Measurements from ENCODE around the gene ACOX3. TPM values are rescaled to one million over a fixed set of nuclear protein-coding genes. Genes with fewer than 3 reads are reported as not detected.
"Not testable (repeated sequence)": the region's sequence is repeated elsewhere in the genome, so short reads cannot be mapped to it uniquely, and the experiment has no call there.

ACOX3 gene
- total RNA-seq, 4 donors from 2014 or later, result 19.0 to 32.9 (median 22.1) TPM

GRCh38 chr4:8409264-8410065 lies 31.1 kb downstream of the ACOX3 start:
- ATAC-seq (peak in 1 of 2 donors; percentile 34), DNase-seq (no peak)
- intact Hi-C loops (cut with DNase I; ENCODE audit: low total_unique reads) (no loop called here), in situ Hi-C loops (cut with MboI; ENCODE audit: low sequenced_read_pairs in 4 of 4) (loop anchor here in 1 of 4 donors (5.0 to 10.0 kb wide), 2 partner anchors 95 to 167 kb away; no protein-coding TSS in a partner anchor)
- H3K4me3 ChIP-seq, result no peak overlapping the region
- H3K36me3 ChIP-seq, result peaks cover 0 to 46% of the 10 kb centered on the region in 2 donors
- H3K27ac ChIP-seq, result no peak overlapping the region
- H3K27me3 ChIP-seq, result no peaks in the 10 kb centered on the region
- H3K9me3 ChIP-seq, result no peaks in the 10 kb centered on the region
- no peak for TF ChIP-seq CTCF (IDR thresholded peaks at IDR 0.05 in 4 of 5, conservative IDR thresholded peaks at IDR 0.05 in 1 of 5)
- no peak for TF ChIP-seq POLR2A (IDR thresholded peaks at IDR 0.05)
- H3K4me1 ChIP-seq, result no peaks in the 10 kb centered on the region

DNA sequence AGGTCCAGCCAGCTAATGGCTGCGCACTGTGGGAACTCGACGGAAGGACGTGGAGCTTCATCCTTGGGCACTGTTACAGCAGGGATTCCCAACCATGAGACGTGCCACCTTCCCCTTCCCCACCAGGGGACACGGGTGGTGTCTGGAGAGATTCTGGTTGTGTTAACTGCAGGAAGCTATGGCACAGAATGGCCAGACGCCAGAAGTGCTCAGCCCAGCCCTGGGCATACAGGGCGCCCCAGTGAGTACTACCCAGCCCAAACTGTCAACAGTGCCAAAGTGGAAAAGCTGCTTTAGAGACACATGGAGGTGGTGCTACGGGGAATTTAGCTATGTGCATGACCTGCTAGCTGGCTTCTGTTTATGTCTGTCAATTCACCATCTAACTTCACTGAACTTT lies 32.8 kb downstream of the ACOX3 start:
- H3K36me3 ChIP-seq, result peaks cover 0 to 39% of the 10 kb centered on the region in 2 donors
- no peak overlapping the region for H3K27ac ChIP-seq
- H3K27me3 ChIP-seq, result no peaks in the 10 kb centered on the region
- intact Hi-C loops (cut with DNase I; ENCODE audit: low total_unique reads), result no loop called here
- H3K4me3 ChIP-seq, result no peak overlapping the region
- H3K4me1 ChIP-seq, result peaks cover 3 to 4% of the 10 kb centered on the region in 2 donors
- H3K9me3 ChIP-seq, result no peaks in the 10 kb centered on the region
- TF ChIP-seq POLR2A (IDR thresholded peaks at IDR 0.05), result no peak
- no peak for TF ChIP-seq CTCF (IDR thresholded peaks at IDR 0.05 in 4 of 5, conservative IDR thresholded peaks at IDR 0.05 in 1 of 5)
- in situ Hi-C loops (cut with MboI; ENCODE audit: low sequenced_read_pairs in 4 of 4), result loop anchor here in 1 of 4 donors (5.0 to 10.0 kb wide), 2 partner anchors 93 to 165 kb away; no protein-coding TSS in a partner anchor
- ATAC-seq, result no peak
- DNase-seq, result no peak

DNA sequence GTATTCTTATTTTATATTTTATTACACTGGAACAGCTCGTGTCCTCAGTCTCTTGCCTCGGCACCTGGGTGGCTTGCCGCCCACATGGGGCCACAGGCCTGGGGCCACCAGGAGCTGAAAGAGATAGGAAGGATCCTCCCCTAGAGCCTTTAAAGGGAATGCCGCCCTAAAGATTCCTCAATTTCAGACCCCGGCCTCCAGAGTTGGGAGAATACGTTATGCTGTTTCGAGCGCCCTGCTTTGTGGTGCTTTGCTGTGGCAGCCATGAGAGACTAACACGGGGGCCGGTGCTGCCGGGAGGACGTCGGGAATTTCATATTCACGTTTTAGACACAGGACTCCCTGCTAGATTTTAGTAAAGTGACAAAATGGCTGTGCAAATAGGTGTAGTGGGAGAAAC lies 33.2 kb downstream of the ACOX3 start:
- in situ Hi-C loops (cut with MboI; ENCODE audit: low sequenced_read_pairs in 4 of 4), result loop anchor here in 1 of 4 donors (5.0 to 10.0 kb wide), 2 partner anchors 93 to 165 kb away; no protein-coding TSS in a partner anchor

DNA sequence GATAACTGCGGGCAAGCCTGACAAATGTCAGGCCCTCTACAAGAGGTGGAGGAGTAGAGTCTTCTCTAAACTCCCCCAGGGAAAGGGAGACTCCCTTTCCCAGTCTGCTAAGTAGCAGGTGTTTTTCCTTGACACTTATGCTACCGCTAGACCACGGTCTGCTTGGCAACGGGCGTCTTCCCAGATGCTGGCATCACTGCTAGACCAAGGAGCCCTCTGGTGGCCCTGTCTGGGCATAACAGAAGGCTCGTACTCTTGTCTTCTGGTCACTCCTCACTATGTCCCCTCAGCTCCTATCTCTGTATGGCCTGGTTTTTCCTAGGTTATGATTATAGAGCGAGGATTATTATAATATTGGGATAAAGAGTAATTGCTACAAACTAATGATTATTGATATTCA lies 33.6 kb downstream of the ACOX3 start:
- DNase-seq, result peak in 1 of 2 donors; percentile 75
- Histone ChIP-seq H3K36me3 (peaks cover 0 to 36% of the 10 kb centered on the region in 2 donors), H3K4me1 (peaks cover 11 to 12% of the 10 kb centered on the region in 2 donors)
- H3K4me3 ChIP-seq; intact Hi-C loops (cut with DNase I; ENCODE audit: low total_unique reads); H3K9me3 ChIP-seq; ATAC-seq; H3K27me3 ChIP-seq; H3K27ac ChIP-seq: not testable (repeated sequence)
- in situ Hi-C loops (cut with MboI; ENCODE audit: low sequenced_read_pairs in 4 of 4), result loop anchor here in 1 of 4 donors (5.0 to 10.0 kb wide), 2 partner anchors 92 to 165 kb away; no protein-coding TSS in a partner anchor
- TF ChIP-seq CTCF (IDR thresholded peaks at IDR 0.05 in 4 of 5, conservative IDR thresholded peaks at IDR 0.05 in 1 of 5), result peak; percentile 31 to 63 (median 54)

More for the DNA sequence above, 33.2 kb downstream of the ACOX3 start:
- ATAC-seq (no peak), DNase-seq (no peak)
- H3K9me3 ChIP-seq, result no peaks in the 10 kb centered on the region
- no peak overlapping the region for H3K4me3 ChIP-seq
- no peaks in the 10 kb centered on the region for H3K27me3 ChIP-seq
- intact Hi-C loops (cut with DNase I; ENCODE audit: low total_unique reads), result no loop called here
- peaks cover 7 to 8% of the 10 kb centered on the region in 2 donors for H3K4me1 ChIP-seq
- peaks cover 0 to 39% of the 10 kb centered on the region in 2 donors for H3K36me3 ChIP-seq
- no peak overlapping the region for H3K27ac ChIP-seq
- TF ChIP-seq CTCF (IDR thresholded peaks at IDR 0.05 in 4 of 5, conservative IDR thresholded peaks at IDR 0.05 in 1 of 5) (no peak), POLR2A (IDR thresholded peaks at IDR 0.05) (no peak)
